GOT3 (cell line): ENCODE results near the gene SMC6.

Experiments used
- DNase-seq: peaks from one replicate; lab custom pipeline; 2025; ENCODE audit warnings: mixed read lengths; lab: John Stamatoyannopoulos, UW

Gene SMC6

GRCh38 chr2:17762451-17762850, 8.8 kb upstream of the SMC6 start:
- no peak for DNase-seq

- DNase-seq, result no peak
Measured at GRCh38 chr2:17759805-17760204, 6.2 kb upstream of the SMC6 start.

GRCh38 chr2:17758118-17758517, 4.5 kb upstream of the SMC6 start:
- DNase-seq, result no peak

GRCh38 chr2:17757321-17757720, 3.7 kb upstream of the SMC6 start:
- DNase-seq, result no peak

GRCh38 chr2:17756668-17757067, 3.1 kb upstream of the SMC6 start:
- no peak for DNase-seq

GRCh38 chr2:17754773-17755425, 1.3 kb upstream of the SMC6 start:
- DNase-seq, result no peak

- no peak for DNase-seq
Measured at GRCh38 chr2:17752892-17753802, 463 bp downstream of the SMC6 start.

- no peak for DNase-seq
Measured at GRCh38 chr2:17752246-17752645, 1.4 kb downstream of the SMC6 start.

GRCh38 chr2:17749753-17750438, 3.7 kb downstream of the SMC6 start:
- no peak for DNase-seq

GRCh38 chr2:17748745-17749144, 4.9 kb downstream of the SMC6 start:
- DNase-seq, result no peak

GRCh38 chr2:17747684-17748452, 5.7 kb downstream of the SMC6 start:
- no peak for DNase-seq

GRCh38 chr2:17740203-17740602, 13.4 kb downstream of the SMC6 start:
- no peak for DNase-seq

GRCh38 chr2:17736989-17737388, 16.6 kb downstream of the SMC6 start:
- DNase-seq, result no peak

GRCh38 chr2:17735864-17736263, 17.7 kb downstream of the SMC6 start:
- no peak for DNase-seq

- DNase-seq, result no peak
Measured at GRCh38 chr2:17733599-17733998, 20.0 kb downstream of the SMC6 start.

GRCh38 chr2:17729880-17730279, 23.7 kb downstream of the SMC6 start:
- no peak for DNase-seq

GRCh38 chr2:17728210-17728609, 25.4 kb downstream of the SMC6 start:
- DNase-seq, result no peak

- DNase-seq, result no peak
Measured at GRCh38 chr2:17719562-17720371, 33.8 kb downstream of the SMC6 start.

GRCh38 chr2:17718689-17719088, 34.9 kb downstream of the SMC6 start:
- no peak for DNase-seq

- no peak for DNase-seq
Measured at GRCh38 chr2:17717666-17718065, 35.9 kb downstream of the SMC6 start.

- DNase-seq, result no peak
Measured at GRCh38 chr2:17713291-17713690, 40.3 kb downstream of the SMC6 start.
